GM23338 (cell line): Measurements from ENCODE around the gene GJB3. TPM values are rescaled to one million over a fixed set of nuclear protein-coding genes. Genes with fewer than 3 reads are reported as not detected.

Experiments
- ATAC-seq: fragments of 200-7000 bp; cut with Tn5 transposase; 3 replicates; pipeline ENCODE4 v1.9.1; 2020
- DNase-seq: peaks from one replicate; pipeline ENCODE4 v3.0.0-alpha.2; 2015; ENCODE audit warnings: low spot score
- H2AFZ ChIP-seq: fragments of 200-600 bp; sonication (generic); 2 replicates; pipeline ENCODE4 v1.8.0; 2016; ENCODE audit warnings: antibody characterized with exemption, mild to moderate bottlenecking, moderate library complexity
- H3F3A ChIP-seq: fragments of 200-600 bp; sonication (generic); replicated peaks from 2 replicates; pipeline ENCODE4 v1.8.0; 2017; ENCODE audit warnings: antibody characterized with exemption, mixed run types, low read depth
- H3K27ac ChIP-seq: fragments of 200-600 bp; sonication (generic); 2 replicates; pipeline ENCODE4 v1.6.1; 2016; ENCODE audit warnings: low read depth
- H3K27me3 ChIP-seq: fragments of 200-600 bp; sonication (generic); 2 replicates; pipeline ENCODE4 v1.8.0; 2016; ENCODE audit warnings: mild to moderate bottlenecking, mixed run types, moderate library complexity; ENCODE audit not compliant: insufficient read depth
- H3K36me3 ChIP-seq: fragments of 200-600 bp; sonication (generic); 2 replicates; pipeline ENCODE4 v1.8.0; 2016; ENCODE audit warnings: mild to moderate bottlenecking; ENCODE audit not compliant: insufficient read depth
- H3K4me1 ChIP-seq: fragments of 200-600 bp; sonication (generic); 2 replicates; pipeline ENCODE4 v1.8.0; 2016; ENCODE audit warnings: mild to moderate bottlenecking, moderate library complexity; ENCODE audit not compliant: insufficient read depth
- H3K4me2 ChIP-seq: fragments of 200-600 bp; sonication (generic); 2 replicates; pipeline ENCODE4 v1.7.1; 2017; ENCODE audit warnings: mixed run types
- H3K4me3 ChIP-seq: fragments of 200-600 bp; sonication (generic); 2 replicates; pipeline ENCODE4 v1.6.1; 2016; ENCODE audit warnings: mixed run types
- H3K79me2 ChIP-seq: fragments of 200-600 bp; sonication (generic); replicated peaks from 2 replicates; pipeline ENCODE4 v1.8.0; 2017; ENCODE audit warnings: mild to moderate bottlenecking; ENCODE audit not compliant: insufficient read depth
- H3K9me2 ChIP-seq: fragments of 200-600 bp; sonication (generic); 2 replicates; pipeline ENCODE4 v1.8.0; 2017; ENCODE audit not compliant: insufficient read depth
- H4K20me1 ChIP-seq: fragments of 200-600 bp; sonication (generic); replicated peaks from 2 replicates; pipeline ENCODE4 v1.8.0; 2017; ENCODE audit warnings: mild to moderate bottlenecking; ENCODE audit not compliant: insufficient read depth
- H3K27ac Mint-ChIP-seq: 2 replicates; pipeline ENCODE4 v1.8.0; 2020; ENCODE audit warnings: inconsistent platforms, mild to moderate bottlenecking, moderate library complexity, mixed read lengths
- H3K27me3 Mint-ChIP-seq: 3 replicates; pipeline ENCODE4 v1.8.0; 2022; ENCODE audit warnings: low read depth, mild to moderate bottlenecking, moderate library complexity, mixed read lengths, inconsistent platforms; ENCODE audit not compliant: insufficient read depth, poor library complexity
- H3K36me3 Mint-ChIP-seq: 3 replicates; pipeline ENCODE4 v1.8.0; 2021; ENCODE audit warnings: low read depth, mild to moderate bottlenecking, inconsistent platforms, moderate library complexity, mixed read lengths
- H3K4me1 Mint-ChIP-seq: 3 replicates; pipeline ENCODE4 v1.8.0; 2020; ENCODE audit warnings: mild to moderate bottlenecking, inconsistent platforms, mixed read lengths
- H3K4me3 Mint-ChIP-seq: 3 replicates; pipeline ENCODE4 v1.8.0; 2021; ENCODE audit warnings: moderate library complexity, mild to moderate bottlenecking, inconsistent platforms, mixed read lengths
- H3K9me3 Mint-ChIP-seq: 3 replicates; pipeline ENCODE4 v1.8.0; 2020; ENCODE audit warnings: moderate library complexity, mild to moderate bottlenecking, inconsistent platforms, mixed read lengths
- CREB1 ChIP-seq: fragments of 250-450 bp; sonication (Bioruptor Pico); IDR thresholded peaks from 2 replicates; pipeline ENCODE4 v1.5.0; 2020; ENCODE audit warnings: low read depth, mild to moderate bottlenecking, moderate library complexity
- EZH2 ChIP-seq: fragments of 200-600 bp; sonication (generic); IDR thresholded peaks from one replicate; pipeline ENCODE4 v1.8.0; 2017; ENCODE audit warnings: antibody characterized with exemption, mild to moderate bottlenecking, low read depth; ENCODE audit not compliant: unreplicated experiment
- REST ChIP-seq: IDR thresholded peaks from one replicate; pipeline ENCODE4 v1.6.1; 2018; ENCODE audit warnings: antibody characterized with exemption; ENCODE audit not compliant: unreplicated experiment
- ZNF114 ChIP-seq: fragments of 250-450 bp; sonication (Bioruptor Pico); IDR thresholded peaks from 2 replicates; pipeline ENCODE4 v1.5.0; 2020; ENCODE audit warnings: mild to moderate bottlenecking, moderate library complexity
- ZNF462 ChIP-seq: fragments of 250-450 bp; sonication (Bioruptor Pico); IDR thresholded peaks from 2 replicates; pipeline ENCODE4 v1.5.0; 2020; ENCODE audit warnings: mild to moderate bottlenecking, moderate library complexity
- polyA plus RNA-seq: library from polyadenylated mRNA; unstranded; fragments of >200 nt; fragmentation: Nextera tagmentation; extraction: Ambion mirVana; gene quantifications from 2 replicates; pipeline ENCODE4 v1.2.1, GENCODE V29; 2016
- total RNA-seq: library from RNA; depleted of rRNA; stranded (reverse); fragments of >200 nt; shearing (Covaris generic); gene quantifications from 2 replicates; pipeline ENCODE4 v1.2.3, GENCODE V29; 2014
- TF ChIP-seq, protein P1 (sequence below): IDR thresholded peaks from 2 replicates; pipeline ENCODE4 v1.6.1; 2016; ENCODE audit warnings: antibody characterized with exemption

Gene GJB3
- total and polyA plus RNA-seq, 2 experiments from 2014 or later = 0.26 to 0.31 TPM

DNA sequence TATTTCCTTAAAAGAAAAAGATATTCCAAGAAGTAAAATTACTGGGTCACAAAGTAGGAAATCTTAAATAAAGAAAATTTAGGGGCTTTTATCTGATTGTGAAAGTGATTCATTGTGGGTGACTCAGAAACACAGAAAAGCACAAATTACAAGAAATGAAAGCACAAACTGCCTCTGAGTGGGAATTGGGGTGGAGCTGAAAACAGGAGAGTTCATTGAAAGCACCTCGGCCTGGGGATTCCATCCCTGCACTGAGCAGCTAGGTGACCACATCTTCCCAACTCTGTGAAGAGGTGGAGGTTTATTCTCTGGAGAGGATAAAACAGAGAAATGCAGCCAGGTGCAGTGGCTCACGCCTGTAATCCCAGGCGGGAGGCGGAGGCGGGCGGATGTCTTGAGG is 19.2 kb downstream of the GJB3 start:
- Histone ChIP-seq H3K4me3 (no peak overlapping the region), H3K27ac (no peak overlapping the region), H3K27me3 (no peaks in the 10 kb centered on the region), H3K79me2 (no peaks in the 10 kb centered on the region), H3K4me2 (no peak overlapping the region), H4K20me1 (no peaks in the 10 kb centered on the region), H3K4me1 (no peaks in the 10 kb centered on the region; the same call in 1 of the 2 replicates), H3K9me2 (0 out of 2 replicates have a peak, but pooled peaks cover 4% of the 10 kb centered on the region), H2AFZ (no peak overlapping the region), H3F3A (no peaks in the 10 kb centered on the region), H3K36me3 (no peaks in the 10 kb centered on the region)
- Mint-ChIP-seq H3K9me3 (no peaks in the 10 kb centered on the region), H3K27me3 (peaks cover 11% of the 10 kb centered on the region), H3K36me3 (no peaks in the 10 kb centered on the region), H3K27ac (no peak overlapping the region), H3K4me1 (peaks cover 13% of the 10 kb centered on the region), H3K4me3 (no peak overlapping the region)
- ATAC-seq = no peak
- DNase-seq = no peak
- TF ChIP-seq ZNF462 (no peak), REST (no peak), ZNF114 (CRISPR knock-in tag) (no peak), EZH2 (no peak), CREB1 (CRISPR knock-in tag) (no peak)
- TF ChIP-seq, protein P1, sequence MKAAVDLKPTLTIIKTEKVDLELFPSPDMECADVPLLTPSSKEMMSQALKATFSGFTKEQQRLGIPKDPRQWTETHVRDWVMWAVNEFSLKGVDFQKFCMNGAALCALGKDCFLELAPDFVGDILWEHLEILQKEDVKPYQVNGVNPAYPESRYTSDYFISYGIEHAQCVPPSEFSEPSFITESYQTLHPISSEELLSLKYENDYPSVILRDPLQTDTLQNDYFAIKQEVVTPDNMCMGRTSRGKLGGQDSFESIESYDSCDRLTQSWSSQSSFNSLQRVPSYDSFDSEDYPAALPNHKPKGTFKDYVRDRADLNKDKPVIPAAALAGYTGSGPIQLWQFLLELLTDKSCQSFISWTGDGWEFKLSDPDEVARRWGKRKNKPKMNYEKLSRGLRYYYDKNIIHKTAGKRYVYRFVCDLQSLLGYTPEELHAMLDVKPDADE = no peak
